GM20431 (cell line): ENCODE results near the gene CA5A.
"Not testable (repeated sequence)": the region's sequence is repeated elsewhere in the genome, so short reads cannot be mapped to it uniquely, and the experiment has no call there.

Experiments
- in situ Hi-C: fragments of 300-500 bp; cut with MseI, MboI; formaldehyde crosslinking; loops from one replicate; pipeline ENCODE4 v1.15.0; 2020; ENCODE audit warnings: low sequenced_read_pairs; ENCODE audit not compliant: unreplicated experiment

The CA5A gene

GRCh38 chr16:87874639-87875427 is 61.5 kb downstream of the CA5A start:
- in situ Hi-C loops = no loop called here

- in situ Hi-C loops = not testable (repeated sequence)
Measured at GRCh38 chr16:87870418-87871291, 65.7 kb downstream of the CA5A start.

GRCh38 chr16:87869879-87870417 is 66.4 kb downstream of the CA5A start:
- in situ Hi-C loops = not testable (repeated sequence)

GRCh38 chr16:87869061-87869878 is 67.1 kb downstream of the CA5A start, which contains the start of gene SLC7A5:
Gene SLC7A5 (minus strand): TSS chr16:87869507. CDS start chr16:87869422, 85 bp downstream.
- in situ Hi-C loops = not testable (repeated sequence)

GRCh38 chr16:87868254-87869029 is 67.9 kb downstream of the CA5A start:
- in situ Hi-C loops = not testable (repeated sequence)

- in situ Hi-C loops = not testable (repeated sequence)
Measured at GRCh38 chr16:87865902-87866555, 70.3 kb downstream of the CA5A start.

GRCh38 chr16:87864331-87864989 is 71.9 kb downstream of the CA5A start:
- in situ Hi-C loops = no loop called here

GRCh38 chr16:87863327-87863635 is 73.0 kb downstream of the CA5A start:
- in situ Hi-C loops = not testable (repeated sequence)

GRCh38 chr16:87862597-87863326 is 73.6 kb downstream of the CA5A start:
- in situ Hi-C loops = not testable (repeated sequence)

GRCh38 chr16:87861300-87862099 is 74.8 kb downstream of the CA5A start:
- in situ Hi-C loops = not testable (repeated sequence)

GRCh38 chr16:87860553-87861299 is 75.6 kb downstream of the CA5A start:
- in situ Hi-C loops = no loop called here

GRCh38 chr16:87858151-87858993 is 78.0 kb downstream of the CA5A start:
- in situ Hi-C loops = not testable (repeated sequence)

GRCh38 chr16:87856791-87857228 is 79.5 kb downstream of the CA5A start:
- in situ Hi-C loops = no loop called here

GRCh38 chr16:87855852-87856715 is 80.2 kb downstream of the CA5A start:
- in situ Hi-C loops = no loop called here
